CD4-positive, alpha-beta T cell (primary cell): ENCODE results near the gene PRDM16. TPM values are rescaled to one million over a fixed set of nuclear protein-coding genes. Genes with fewer than 3 reads are reported as not detected.

Experiments used
- ATAC-seq: fragments of 200-7000 bp; cut with Tn5 transposase; one replicate; pipeline ENCODE4 v1.10.0; 2022; ENCODE audit warnings: mild to moderate bottlenecking; ENCODE audit not compliant: poor library complexity
- CTCF ChIA-PET: fragments of 350-600 bp; sonication (Branson Sonifier 250); formaldehyde crosslinking; loops from one replicate; lab custom pipeline; 2021; ENCODE audit warnings: antibody characterized with exemption, inconsistent platforms; lab: Charles Lee
- POLR2A ChIA-PET: fragments of 350-600 bp; sonication (Branson Sonifier 250); formaldehyde crosslinking; loops from one replicate; lab custom pipeline; 2021; ENCODE audit warnings: antibody characterized with exemption, inconsistent platforms; lab: Charles Lee
- DNase-seq, 14 experiments: peaks; one replicate each; pipeline ENCODE4 v3.0.0-alpha.2; 2013 to 2020; ENCODE audit warnings: mixed read lengths in 2 of 14
- H3K27ac ChIP-seq, 2 donors: one replicate each; pipeline versions ENCODE4 v1.5.1 to v1.7.0; 2013; ENCODE audit warnings: low read length in 2 of 2, low read depth in 1 of 2, mild to moderate bottlenecking in 1 of 2
- H3K27me3 ChIP-seq, 2 experiments: 1 replicate in 1 of 2; 2 replicates in 1 of 2; pipeline versions ENCODE4 v1.6.1 to v1.7.0; 2013; ENCODE audit warnings: low read length in 2 of 2, control low read depth in 1 of 2, mild to moderate bottlenecking in 1 of 2, moderate library complexity in 1 of 2; ENCODE audit not compliant: insufficient read depth in 2 of 2, control insufficient read depth in 1 of 2
- H3K36me3 ChIP-seq: one replicate; pipeline ENCODE4 v1.6.1; 2013; ENCODE audit warnings: low read length, control low read depth; ENCODE audit not compliant: insufficient read depth
- H3K4me1 ChIP-seq: one replicate; pipeline ENCODE4 v1.6.1; 2013; ENCODE audit warnings: low read length, control low read depth; ENCODE audit not compliant: insufficient read depth
- H3K4me3 ChIP-seq: one replicate; pipeline ENCODE4 v1.5.1; 2013; ENCODE audit warnings: mild to moderate bottlenecking, low read length, moderate library complexity
- H3K9me3 ChIP-seq, 2 experiments: 1 replicate in 1 of 2; 2 replicates in 1 of 2; pipeline versions ENCODE4 v1.6.1 to v1.7.0; 2013; ENCODE audit warnings: low read length in 2 of 2, mild to moderate bottlenecking in 2 of 2, control low read depth in 1 of 2, moderate library complexity in 1 of 2; ENCODE audit not compliant: control insufficient read depth in 1 of 2, insufficient read depth in 1 of 2
- H3K27ac Mint-ChIP-seq: one replicate; pipeline ENCODE4 v1.8.0; 2020; ENCODE audit warnings: mixed read lengths
- H3K27me3 Mint-ChIP-seq: one replicate; pipeline ENCODE4 v1.8.0; 2021; ENCODE audit warnings: mixed read lengths
- H3K36me3 Mint-ChIP-seq: one replicate; pipeline ENCODE4 v1.8.0; 2021; ENCODE audit warnings: low read depth, mixed read lengths
- H3K4me1 Mint-ChIP-seq: one replicate; pipeline ENCODE4 v1.8.0; 2021; ENCODE audit warnings: low read depth, mixed read lengths
- H3K4me3 Mint-ChIP-seq: one replicate; pipeline ENCODE4 v1.8.0; 2020; ENCODE audit warnings: mild to moderate bottlenecking, mixed read lengths
- H3K9me3 Mint-ChIP-seq: one replicate; pipeline ENCODE4 v1.8.0; 2020; ENCODE audit warnings: mixed read lengths
- intact Hi-C, 2 experiments: fragments of 100-400 bp; cut with DNase I in 1 of 2; cut with micrococcal nuclease in 1 of 2; formaldehyde crosslinking; loops; one replicate each; pipeline versions ENCODE4 v1.15.1 to v1.9.0; 2023 to 2025; cut with DNase I, micrococcal nuclease
- total RNA-seq, 174 experiments: library from RNA in 2 of 174; stranded (reverse) in 2 of 174; gene quantifications; one replicate each; pipeline ENCODE4 v1.2.3 and lab custom pipeline; 2021 to 2026
- TF ChIP-seq, protein P1 (sequence below): fragments of 200-600 bp; IDR thresholded peaks from one replicate; pipeline ENCODE4 v1.8.0; 2022; ENCODE audit warnings: antibody characterized with exemption, mild to moderate bottlenecking

PRDM16 gene
- total RNA-seq, 2 experiments from 2014 or later, result not detected

DNA sequence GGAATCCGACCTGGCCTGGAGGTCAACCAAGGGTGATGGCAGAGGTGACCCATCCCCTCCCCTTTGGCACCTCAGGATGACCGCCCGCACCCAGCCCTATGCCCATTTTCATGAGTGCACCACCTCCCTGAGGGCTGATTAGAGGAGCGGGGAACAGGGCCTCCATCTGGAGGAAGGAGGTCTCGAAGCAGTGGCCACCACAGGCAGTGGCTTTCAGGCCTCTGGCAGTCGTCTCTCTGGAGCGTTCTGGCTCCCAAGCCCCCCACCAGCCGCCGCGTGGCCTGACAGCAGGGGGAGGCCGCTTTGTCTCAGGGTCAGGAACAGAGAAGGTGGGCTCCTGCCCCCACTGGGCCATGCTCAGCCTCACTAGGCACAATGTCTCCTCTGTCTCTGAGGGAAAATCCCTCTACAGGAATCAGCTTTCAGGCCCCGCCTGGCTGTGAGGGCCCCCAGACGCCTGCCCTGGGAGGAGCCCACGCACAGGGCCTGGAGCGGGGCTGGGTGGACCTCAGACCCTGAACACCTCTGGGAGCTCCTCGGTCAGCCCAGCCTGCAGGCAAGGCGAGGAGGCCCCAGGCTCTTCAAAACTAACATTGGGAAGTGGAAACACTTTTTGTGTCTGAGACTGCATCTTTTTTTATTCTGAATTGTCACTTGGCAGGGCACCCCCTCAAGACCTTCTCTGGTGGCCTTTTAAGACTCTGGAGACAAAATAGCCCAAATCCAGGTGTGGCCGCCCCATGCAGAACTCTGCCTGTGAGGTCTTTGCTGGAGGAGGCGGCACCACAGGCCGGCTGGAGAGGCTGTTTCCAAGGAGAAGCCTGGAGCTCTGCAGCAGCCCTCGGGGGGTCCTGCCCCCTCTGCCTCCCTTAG lies 257.7 kb downstream of the PRDM16 start:
- Histone ChIP-seq H3K27me3 (no peaks in the 10 kb centered on the region), H3K36me3 (no peaks in the 10 kb centered on the region), H3K9me3 (peaks cover 0 to 21% of the 10 kb centered on the region in 2 experiments), H3K27ac (no peak overlapping the region), H3K4me3 (no peak overlapping the region), H3K4me1 (no peaks in the 10 kb centered on the region)
- Mint-ChIP-seq H3K4me3 (no peak overlapping the region), H3K36me3 (no peaks in the 10 kb centered on the region), H3K9me3 (no peaks in the 10 kb centered on the region), H3K27ac (no peak overlapping the region), H3K4me1 (no peaks in the 10 kb centered on the region), H3K27me3 (peaks cover 7% of the 10 kb centered on the region)
- DNase-seq (no peak), ATAC-seq (no peak)
- intact Hi-C loops, result no loop called here
- CTCF ChIA-PET, result no interaction called here
- TF ChIP-seq, protein P1, sequence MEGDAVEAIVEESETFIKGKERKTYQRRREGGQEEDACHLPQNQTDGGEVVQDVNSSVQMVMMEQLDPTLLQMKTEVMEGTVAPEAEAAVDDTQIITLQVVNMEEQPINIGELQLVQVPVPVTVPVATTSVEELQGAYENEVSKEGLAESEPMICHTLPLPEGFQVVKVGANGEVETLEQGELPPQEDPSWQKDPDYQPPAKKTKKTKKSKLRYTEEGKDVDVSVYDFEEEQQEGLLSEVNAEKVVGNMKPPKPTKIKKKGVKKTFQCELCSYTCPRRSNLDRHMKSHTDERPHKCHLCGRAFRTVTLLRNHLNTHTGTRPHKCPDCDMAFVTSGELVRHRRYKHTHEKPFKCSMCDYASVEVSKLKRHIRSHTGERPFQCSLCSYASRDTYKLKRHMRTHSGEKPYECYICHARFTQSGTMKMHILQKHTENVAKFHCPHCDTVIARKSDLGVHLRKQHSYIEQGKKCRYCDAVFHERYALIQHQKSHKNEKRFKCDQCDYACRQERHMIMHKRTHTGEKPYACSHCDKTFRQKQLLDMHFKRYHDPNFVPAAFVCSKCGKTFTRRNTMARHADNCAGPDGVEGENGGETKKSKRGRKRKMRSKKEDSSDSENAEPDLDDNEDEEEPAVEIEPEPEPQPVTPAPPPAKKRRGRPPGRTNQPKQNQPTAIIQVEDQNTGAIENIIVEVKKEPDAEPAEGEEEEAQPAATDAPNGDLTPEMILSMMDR, result no peak
- POLR2A ChIA-PET, result no interaction called here

DNA sequence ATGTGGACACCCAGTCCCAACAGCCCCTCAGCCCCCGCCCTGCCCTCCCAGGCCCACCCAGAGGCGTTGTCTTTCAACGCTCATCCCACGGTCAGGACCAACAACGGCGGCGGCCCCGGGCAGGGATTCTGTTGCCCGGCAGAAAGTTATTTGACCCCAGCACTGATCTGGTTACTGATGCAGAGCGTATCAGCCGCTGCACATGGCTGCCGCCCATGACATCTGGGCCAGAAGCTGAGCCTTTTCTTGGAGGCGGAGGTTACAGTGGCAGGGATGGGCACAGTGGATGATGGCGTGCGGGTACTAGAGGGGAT lies 258.3 kb downstream of the PRDM16 start:
- POLR2A ChIA-PET, result no interaction called here

DNA sequence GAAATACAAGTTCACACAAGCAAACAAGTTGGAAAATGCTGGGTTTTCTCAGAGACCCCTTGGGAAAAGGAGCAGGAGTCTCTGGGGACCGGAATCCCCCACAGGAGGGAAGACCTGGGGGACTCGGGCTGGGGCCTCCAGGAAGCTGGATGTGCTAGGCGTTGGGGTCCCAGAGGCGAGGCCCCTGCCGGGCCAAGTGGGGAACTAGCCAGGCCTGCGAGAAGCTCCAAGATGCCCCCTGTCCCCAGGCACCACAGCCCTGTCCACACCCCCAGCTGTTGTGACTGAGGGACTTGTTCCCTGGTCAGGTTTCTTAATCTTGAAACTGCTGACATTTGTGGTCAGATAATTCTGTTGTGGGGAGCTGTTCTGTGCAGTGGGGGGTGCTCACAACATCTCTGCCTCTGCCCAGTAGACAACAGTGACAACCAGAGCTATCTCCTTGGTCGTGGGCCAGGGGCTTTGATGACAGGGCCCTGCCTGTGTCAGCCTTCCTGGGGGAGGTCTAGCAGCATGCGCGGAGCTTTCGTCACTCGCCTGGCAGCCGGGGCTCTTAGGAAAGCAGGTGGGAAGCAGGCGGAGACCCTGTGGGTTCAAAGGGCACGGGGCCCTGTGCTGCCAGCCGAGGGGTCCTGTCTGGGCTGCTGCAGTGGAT lies 259.1 kb downstream of the PRDM16 start:
- Mint-ChIP-seq H3K27me3 (peaks cover 12% of the 10 kb centered on the region), H3K4me1 (no peaks in the 10 kb centered on the region), H3K36me3 (no peaks in the 10 kb centered on the region), H3K4me3 (no peak overlapping the region), H3K9me3 (no peaks in the 10 kb centered on the region), H3K27ac (no peak overlapping the region)
- DNase-seq (no peak), ATAC-seq (no peak)
- no peaks in the 10 kb centered on the region for H3K4me1 ChIP-seq
- POLR2A ChIA-PET, result no interaction called here
- intact Hi-C loops, result no loop called here
- H3K36me3 ChIP-seq, result no peaks in the 10 kb centered on the region
- H3K4me3 ChIP-seq, result no peak overlapping the region
- H3K27me3 ChIP-seq, result no peaks in the 10 kb centered on the region
- TF ChIP-seq, protein P1, result no peak
- CTCF ChIA-PET, result no interaction called here
- no peak overlapping the region for H3K27ac ChIP-seq
- peaks cover 0 to 23% of the 10 kb centered on the region in 2 experiments for H3K9me3 ChIP-seq

More for the DNA sequence above, 258.3 kb downstream of the PRDM16 start:
- Histone ChIP-seq H3K27ac (no peak overlapping the region), H3K36me3 (no peaks in the 10 kb centered on the region), H3K4me3 (no peak overlapping the region), H3K4me1 (no peaks in the 10 kb centered on the region), H3K9me3 (peaks cover 0 to 23% of the 10 kb centered on the region in 2 experiments), H3K27me3 (no peaks in the 10 kb centered on the region)
- TF ChIP-seq, protein P1, result no peak
- Mint-ChIP-seq H3K27me3 (peaks cover 7% of the 10 kb centered on the region), H3K27ac (no peak overlapping the region), H3K9me3 (no peaks in the 10 kb centered on the region), H3K36me3 (no peaks in the 10 kb centered on the region), H3K4me1 (no peaks in the 10 kb centered on the region), H3K4me3 (no peak overlapping the region)
- DNase-seq (no peak), ATAC-seq (no peak)
- intact Hi-C loops, result no loop called here
- CTCF ChIA-PET, result no interaction called here
